Transverse colon (tissue), 4 donors: ENCODE results near the gene ETV6.

Experiments used
- EP300 ChIP-seq: sonication (generic); formaldehyde crosslinking; IDR thresholded peaks from one replicate; pipeline ENCODE4 v1.6.1; 2017; ENCODE audit warnings: antibody characterized with exemption, low read depth
- POLR2A ChIP-seq: fragments of 450-650 bp; IDR thresholded peaks from one replicate; pipeline ENCODE4 v1.6.1; 2016; ENCODE audit warnings: antibody characterized with exemption, mild to moderate bottlenecking, moderate library complexity
- POLR2AphosphoS5 ChIP-seq, 3 donors: sonication (generic); formaldehyde crosslinking; IDR thresholded peaks; one replicate each; pipeline ENCODE4 v1.6.1; 2016; ENCODE audit warnings: antibody characterized with exemption in 3 of 3
- TF ChIP-seq, protein P1 (sequence below), 5 experiments: fragments of 200-600 bp in 3 of 5; fragments of 450-650 bp in 2 of 5; sonication (generic) in 3 of 5; IDR thresholded peaks; 1 replicate in 2 of 5; 2 replicates in 3 of 5; pipeline ENCODE4 v1.5.1; 2016 to 2017; ENCODE audit warnings: antibody characterized with exemption in 5 of 5, inconsistent platforms in 3 of 5, mild to moderate bottlenecking in 2 of 5, moderate library complexity in 1 of 5

DNA sequence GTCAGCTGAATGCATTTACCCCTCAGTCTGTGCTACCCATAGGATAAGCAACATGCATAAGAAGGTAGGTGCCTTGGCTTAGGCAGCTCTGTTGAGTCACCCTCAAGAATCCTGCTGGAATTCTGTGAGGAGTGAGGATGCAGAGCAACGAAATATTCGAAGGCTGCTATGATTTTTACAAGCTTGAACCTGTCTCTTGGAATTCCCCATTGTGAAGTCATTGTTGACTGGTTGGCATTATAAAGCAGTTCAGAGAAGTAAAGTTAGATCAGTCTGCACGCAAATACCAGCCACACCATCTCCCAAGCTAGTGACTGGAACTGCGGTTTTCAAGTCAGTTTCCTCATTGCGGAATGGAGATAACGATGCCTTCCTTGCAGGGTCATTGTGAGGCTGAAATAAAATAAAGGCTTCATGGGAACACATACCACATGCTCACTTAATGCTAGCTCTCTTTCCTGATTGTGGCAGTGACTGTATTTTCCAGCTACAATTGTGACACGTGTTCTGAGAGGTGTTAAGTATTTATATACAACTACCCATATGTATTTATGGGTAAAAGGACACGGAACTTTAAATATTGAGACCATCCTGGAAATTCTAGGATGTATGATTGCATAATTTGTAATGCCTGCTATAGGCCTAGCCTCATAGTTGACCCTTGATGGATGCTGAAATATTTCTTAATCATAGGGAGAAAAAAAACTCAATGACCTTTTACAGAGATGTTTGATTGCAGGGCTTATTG, 96.7 kb downstream of the ETV6 start:
- no peak for TF ChIP-seq POLR2A
- TF ChIP-seq, protein P1, sequence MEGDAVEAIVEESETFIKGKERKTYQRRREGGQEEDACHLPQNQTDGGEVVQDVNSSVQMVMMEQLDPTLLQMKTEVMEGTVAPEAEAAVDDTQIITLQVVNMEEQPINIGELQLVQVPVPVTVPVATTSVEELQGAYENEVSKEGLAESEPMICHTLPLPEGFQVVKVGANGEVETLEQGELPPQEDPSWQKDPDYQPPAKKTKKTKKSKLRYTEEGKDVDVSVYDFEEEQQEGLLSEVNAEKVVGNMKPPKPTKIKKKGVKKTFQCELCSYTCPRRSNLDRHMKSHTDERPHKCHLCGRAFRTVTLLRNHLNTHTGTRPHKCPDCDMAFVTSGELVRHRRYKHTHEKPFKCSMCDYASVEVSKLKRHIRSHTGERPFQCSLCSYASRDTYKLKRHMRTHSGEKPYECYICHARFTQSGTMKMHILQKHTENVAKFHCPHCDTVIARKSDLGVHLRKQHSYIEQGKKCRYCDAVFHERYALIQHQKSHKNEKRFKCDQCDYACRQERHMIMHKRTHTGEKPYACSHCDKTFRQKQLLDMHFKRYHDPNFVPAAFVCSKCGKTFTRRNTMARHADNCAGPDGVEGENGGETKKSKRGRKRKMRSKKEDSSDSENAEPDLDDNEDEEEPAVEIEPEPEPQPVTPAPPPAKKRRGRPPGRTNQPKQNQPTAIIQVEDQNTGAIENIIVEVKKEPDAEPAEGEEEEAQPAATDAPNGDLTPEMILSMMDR (IDR thresholded peaks at IDR 0.05): no peak
- no peak for TF ChIP-seq POLR2AphosphoS5 (IDR thresholded peaks at IDR 0.05)
- TF ChIP-seq EP300: no peak
